Lower lobe of right lung (tissue), 2 donors: ENCODE results near the gene OPTC. TPM values are rescaled to one million over a fixed set of nuclear protein-coding genes. Genes with fewer than 3 reads are reported as not detected.
"Not testable (repeated sequence)": the region's sequence is repeated elsewhere in the genome, so short reads cannot be mapped to it uniquely, and the experiment has no call there.

Experiments used
- ATAC-seq, 2 donors: fragments of 200-7000 bp; cut with Tn5 transposase; one replicate each; pipeline ENCODE4 v1.9.1; 2020 to 2022; ENCODE audit warnings: mild to moderate bottlenecking in 2 of 2, moderate library complexity in 2 of 2
- DNase-seq: peaks from one replicate; pipeline ENCODE4 v3.0.0-alpha.2; 2020
- H3K27ac ChIP-seq: fragments of 200-600 bp; one replicate; pipeline ENCODE4 v1.8.0; 2022
- H3K27me3 ChIP-seq: fragments of 200-600 bp; one replicate; pipeline ENCODE4 v1.8.0; 2022; ENCODE audit warnings: low read depth
- H3K36me3 ChIP-seq: fragments of 200-600 bp; one replicate; pipeline ENCODE4 v1.8.0; 2022; ENCODE audit warnings: mild to moderate bottlenecking
- H3K4me1 ChIP-seq: fragments of 200-600 bp; one replicate; pipeline ENCODE4 v1.8.0; 2022
- H3K4me3 ChIP-seq: fragments of 200-600 bp; one replicate; pipeline ENCODE4 v1.8.0; 2022; ENCODE audit warnings: mild to moderate bottlenecking
- H3K9me3 ChIP-seq: fragments of 200-600 bp; one replicate; pipeline ENCODE4 v1.8.0; 2022
- intact Hi-C: fragments of 100-400 bp; cut with DNase I; formaldehyde crosslinking; loops from one replicate; pipeline ENCODE4 v1.11.0; 2022
- total RNA-seq: library from RNA; stranded (reverse); fragmentation: NEBNext Ultra II Directional; extraction: Animal tissue kit (Norgen Biotek cat#: 25700); gene quantifications from one replicate; pipeline ENCODE4 v1.2.1, GENCODE V29; 2021
- TF ChIP-seq, protein P1 (sequence below): fragments of 200-600 bp; IDR thresholded peaks from one replicate; pipeline ENCODE4 v1.8.0; 2022; ENCODE audit warnings: antibody characterized with exemption, mild to moderate bottlenecking
- donor health status: DM: no; HTN: yes; CAD: no; lungs with severe emphysema.

OPTC gene
- total RNA-seq, 1 donor from 2014 or later: not detected

DNA sequence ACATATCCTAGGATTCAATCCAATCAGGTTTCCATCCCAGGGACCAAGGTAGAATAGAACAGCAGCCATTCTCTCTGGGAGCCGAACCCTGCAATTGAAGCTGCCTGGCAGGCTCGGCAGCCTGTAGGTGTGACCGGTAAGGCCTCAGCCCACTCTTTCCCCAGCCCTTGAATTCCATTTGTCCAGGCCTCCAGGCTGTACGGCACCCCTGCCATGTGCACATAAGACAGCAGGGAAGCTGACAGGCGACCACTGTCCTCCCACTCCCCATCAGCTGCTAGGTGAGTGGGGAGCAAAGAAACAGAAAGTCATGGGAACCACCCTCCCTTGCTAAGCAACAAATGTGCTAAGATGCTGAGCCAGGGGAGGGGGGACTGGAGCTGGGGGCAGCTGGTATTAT is 23.0 kb downstream of the OPTC start:
- Histone ChIP-seq H3K27me3 (no peaks in the 10 kb centered on the region), H3K9me3 (no peaks in the 10 kb centered on the region), H3K36me3 (no peaks in the 10 kb centered on the region), H3K4me3 (no peak overlapping the region), H3K27ac (no peak overlapping the region), H3K4me1 (peaks cover 28% of the 10 kb centered on the region)
- no peak for DNase-seq
- no peak for ATAC-seq
- TF ChIP-seq, protein P1, sequence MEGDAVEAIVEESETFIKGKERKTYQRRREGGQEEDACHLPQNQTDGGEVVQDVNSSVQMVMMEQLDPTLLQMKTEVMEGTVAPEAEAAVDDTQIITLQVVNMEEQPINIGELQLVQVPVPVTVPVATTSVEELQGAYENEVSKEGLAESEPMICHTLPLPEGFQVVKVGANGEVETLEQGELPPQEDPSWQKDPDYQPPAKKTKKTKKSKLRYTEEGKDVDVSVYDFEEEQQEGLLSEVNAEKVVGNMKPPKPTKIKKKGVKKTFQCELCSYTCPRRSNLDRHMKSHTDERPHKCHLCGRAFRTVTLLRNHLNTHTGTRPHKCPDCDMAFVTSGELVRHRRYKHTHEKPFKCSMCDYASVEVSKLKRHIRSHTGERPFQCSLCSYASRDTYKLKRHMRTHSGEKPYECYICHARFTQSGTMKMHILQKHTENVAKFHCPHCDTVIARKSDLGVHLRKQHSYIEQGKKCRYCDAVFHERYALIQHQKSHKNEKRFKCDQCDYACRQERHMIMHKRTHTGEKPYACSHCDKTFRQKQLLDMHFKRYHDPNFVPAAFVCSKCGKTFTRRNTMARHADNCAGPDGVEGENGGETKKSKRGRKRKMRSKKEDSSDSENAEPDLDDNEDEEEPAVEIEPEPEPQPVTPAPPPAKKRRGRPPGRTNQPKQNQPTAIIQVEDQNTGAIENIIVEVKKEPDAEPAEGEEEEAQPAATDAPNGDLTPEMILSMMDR: no peak
- intact Hi-C loops: loop anchor here (10.0 kb wide), 1 partner anchor 108 kb away; the partner anchor contains the start of gene ATP2B4

DNA sequence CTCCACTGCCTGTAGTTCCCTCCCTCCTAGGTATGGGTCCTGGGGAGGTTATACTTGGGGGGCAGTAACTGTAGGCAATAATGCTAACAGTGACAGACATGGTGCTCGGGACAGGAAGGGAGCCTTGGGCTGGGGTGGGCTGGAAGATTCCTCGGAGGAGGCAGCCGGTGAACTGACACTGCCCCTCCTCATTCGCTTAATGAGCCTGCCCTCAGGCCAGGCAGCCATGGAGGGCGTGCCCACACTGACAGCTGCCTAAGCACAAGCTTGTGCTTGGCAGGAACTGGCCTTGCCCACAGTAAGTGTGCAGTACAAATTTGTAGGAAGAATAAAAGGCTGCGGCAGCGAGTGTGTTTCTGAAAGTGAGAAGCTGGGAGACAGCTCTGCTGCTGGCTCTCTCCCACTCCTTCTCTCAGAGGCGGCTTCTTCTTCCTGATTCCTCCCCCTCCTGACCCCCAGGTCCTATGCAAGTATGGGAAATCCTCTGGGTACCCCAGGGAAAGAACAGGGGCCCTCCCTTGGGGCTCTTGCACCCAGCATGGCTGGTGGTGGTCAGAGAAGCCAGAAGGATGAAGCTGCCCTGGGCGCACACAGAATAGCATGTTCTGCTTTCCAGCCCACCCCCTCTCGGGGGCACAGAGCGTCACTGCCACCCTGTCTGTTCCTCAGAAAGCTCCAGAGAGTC is 23.6 kb downstream of the OPTC start:
- H3K36me3 ChIP-seq: no peaks in the 10 kb centered on the region
- H3K4me3 ChIP-seq: no peak overlapping the region
- TF ChIP-seq, protein P1: no peak
- H3K9me3 ChIP-seq: no peaks in the 10 kb centered on the region
- peaks cover 21% of the 10 kb centered on the region for H3K4me1 ChIP-seq
- H3K27me3 ChIP-seq: no peaks in the 10 kb centered on the region
- ATAC-seq: no peak
- intact Hi-C loops: loop anchor here (10.0 kb wide), 1 partner anchor 107 kb away; the partner anchor contains the start of gene ATP2B4
- no peak overlapping the region for H3K27ac ChIP-seq
- DNase-seq: no peak

DNA sequence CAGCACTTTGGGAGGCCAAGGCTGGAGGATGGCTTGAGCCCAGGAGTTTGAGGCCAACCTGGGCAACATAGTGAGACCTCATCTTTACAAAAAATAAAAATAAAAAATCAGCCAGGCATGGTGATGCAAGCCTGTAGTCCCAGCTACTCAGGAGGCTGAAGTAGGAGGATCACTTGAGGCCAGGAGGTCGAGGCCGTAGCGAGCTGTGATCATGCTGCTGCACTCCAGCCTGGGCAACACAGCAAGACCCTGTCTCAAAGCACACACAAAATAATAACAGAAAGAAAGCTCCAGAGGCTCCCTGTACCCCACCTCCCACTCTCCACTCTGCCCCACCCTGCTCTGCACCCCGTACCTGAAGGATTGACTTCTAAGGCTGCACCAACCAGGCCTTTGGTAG is 24.2 kb downstream of the OPTC start:
- peaks cover 16% of the 10 kb centered on the region for H3K4me1 ChIP-seq
- intact Hi-C loops: loop anchor here (10.0 kb wide), 1 partner anchor 107 kb away; the partner anchor contains the start of gene ATP2B4
- H3K9me3 ChIP-seq, DNase-seq, H3K4me3 ChIP-seq, H3K36me3 ChIP-seq, H3K27ac ChIP-seq, H3K27me3 ChIP-seq, ATAC-seq: not testable (repeated sequence)

DNA sequence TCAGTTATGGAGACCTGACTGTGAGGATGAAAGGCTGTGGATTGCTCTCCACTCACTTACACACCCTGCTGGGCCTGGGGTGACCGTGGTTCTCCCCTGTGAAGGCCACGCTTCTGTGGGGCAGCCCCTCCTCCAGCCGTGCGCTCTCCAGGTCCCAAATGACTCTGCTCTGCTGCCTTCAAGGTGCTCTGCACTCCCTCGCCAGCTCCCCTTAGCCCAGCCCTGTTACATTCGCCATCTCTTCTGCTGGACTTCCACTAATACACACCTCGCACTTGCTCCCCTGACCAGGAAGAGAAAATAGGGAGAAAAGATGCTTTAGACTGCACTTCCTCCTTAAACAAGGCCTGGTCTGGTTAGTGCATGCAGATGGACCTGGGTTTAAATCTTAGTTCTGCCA is 24.6 kb downstream of the OPTC start:
- Histone ChIP-seq H3K4me3 (no peak overlapping the region), H3K27ac (no peak overlapping the region), H3K36me3 (no peaks in the 10 kb centered on the region), H3K4me1 (peaks cover 12% of the 10 kb centered on the region), H3K9me3 (no peaks in the 10 kb centered on the region), H3K27me3 (no peaks in the 10 kb centered on the region)
- TF ChIP-seq, protein P1: no peak
- intact Hi-C loops: loop anchor here (10.0 kb wide), 1 partner anchor 106 kb away; the partner anchor contains the start of gene ATP2B4
- ATAC-seq (no peak), DNase-seq (no peak)

DNA sequence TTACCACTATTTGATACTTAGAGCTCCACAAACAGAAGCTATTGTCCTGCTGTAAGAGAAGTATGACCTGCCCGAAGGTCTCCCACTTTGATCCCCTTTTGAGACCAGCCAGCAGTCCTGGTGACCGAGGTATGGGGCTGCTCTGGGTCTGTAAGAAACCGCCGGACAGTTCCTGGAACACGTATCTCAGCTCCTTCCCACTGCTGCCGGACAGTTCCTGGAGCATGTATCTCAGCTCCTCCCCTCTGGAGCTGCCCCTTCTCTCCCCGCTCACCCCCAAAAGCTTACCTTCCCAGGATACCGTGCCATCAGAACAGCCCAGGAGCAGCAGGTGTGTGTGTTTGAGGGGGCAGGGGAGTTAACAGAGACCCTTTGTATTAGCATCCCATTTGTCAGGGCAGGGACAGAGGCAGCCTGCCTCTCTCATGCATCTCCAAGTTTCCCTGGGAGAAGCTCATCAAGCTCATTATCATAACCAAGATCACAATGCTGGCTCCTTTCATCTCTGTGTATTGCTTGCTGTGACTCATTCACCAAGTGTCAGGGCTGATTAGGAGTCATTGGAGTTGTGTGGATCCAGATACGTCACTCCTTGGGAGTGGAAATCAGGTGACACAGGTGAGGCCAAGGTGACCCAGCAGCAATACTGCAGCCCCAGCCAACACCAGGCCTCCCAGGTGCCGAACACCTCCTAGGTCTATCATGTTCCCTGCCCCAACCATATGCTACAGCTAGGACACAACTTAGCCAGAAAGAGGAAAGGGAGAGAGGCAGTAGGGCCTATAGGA is 25.3 kb downstream of the OPTC start:
- Histone ChIP-seq H3K4me3 (no peak overlapping the region), H3K27ac (no peak overlapping the region), H3K9me3 (no peaks in the 10 kb centered on the region), H3K36me3 (no peaks in the 10 kb centered on the region), H3K27me3 (no peaks in the 10 kb centered on the region), H3K4me1 (peaks cover 14% of the 10 kb centered on the region)
- intact Hi-C loops: loop anchor here (10.0 kb wide), 1 partner anchor 106 kb away; the partner anchor contains the start of gene ATP2B4
- no peak for ATAC-seq
- DNase-seq: no peak
- TF ChIP-seq, protein P1: no peak
